Fibroblast of the aortic adventitia (primary cell): Measurements from ENCODE around the gene ARHGEF10L. TPM values are rescaled to one million over a fixed set of nuclear protein-coding genes. Genes with fewer than 3 reads are reported as not detected.

ENCODE experiments used
- DNase-seq: peaks from one replicate; pipeline ENCODE4 v3.0.0-alpha.2; 2010; ENCODE audit warnings: low read depth
- H3K4me3 ChIP-seq: 2 replicates; pipeline ENCODE4 v1.5.1; 2011; ENCODE audit warnings: low read depth, mild to moderate bottlenecking, control low read depth, low read length, moderate library complexity
- total RNA-seq: library from RNA; depleted of rRNA; stranded (reverse); fragments of >200 nt; gene quantifications from 2 replicates; pipeline ENCODE4 v1.2.3, GENCODE V29; 2012; ENCODE audit warnings: low replicate concordance
- TF ChIP-seq, protein P1 (sequence below): IDR thresholded peaks from 2 replicates; pipeline ENCODE4 v1.5.1; 2011; ENCODE audit warnings: mild to moderate bottlenecking, low read length, control low read depth, inconsistent platforms; ENCODE audit not compliant: insufficient read depth

ARHGEF10L gene
- total RNA-seq, 1 donor = 23.9 TPM

GRCh38 chr1:17673329-17674072, 134.0 kb downstream of the ARHGEF10L start:
- DNase-seq = no peak
- no peak overlapping the region for H3K4me3 ChIP-seq
- TF ChIP-seq, protein P1, sequence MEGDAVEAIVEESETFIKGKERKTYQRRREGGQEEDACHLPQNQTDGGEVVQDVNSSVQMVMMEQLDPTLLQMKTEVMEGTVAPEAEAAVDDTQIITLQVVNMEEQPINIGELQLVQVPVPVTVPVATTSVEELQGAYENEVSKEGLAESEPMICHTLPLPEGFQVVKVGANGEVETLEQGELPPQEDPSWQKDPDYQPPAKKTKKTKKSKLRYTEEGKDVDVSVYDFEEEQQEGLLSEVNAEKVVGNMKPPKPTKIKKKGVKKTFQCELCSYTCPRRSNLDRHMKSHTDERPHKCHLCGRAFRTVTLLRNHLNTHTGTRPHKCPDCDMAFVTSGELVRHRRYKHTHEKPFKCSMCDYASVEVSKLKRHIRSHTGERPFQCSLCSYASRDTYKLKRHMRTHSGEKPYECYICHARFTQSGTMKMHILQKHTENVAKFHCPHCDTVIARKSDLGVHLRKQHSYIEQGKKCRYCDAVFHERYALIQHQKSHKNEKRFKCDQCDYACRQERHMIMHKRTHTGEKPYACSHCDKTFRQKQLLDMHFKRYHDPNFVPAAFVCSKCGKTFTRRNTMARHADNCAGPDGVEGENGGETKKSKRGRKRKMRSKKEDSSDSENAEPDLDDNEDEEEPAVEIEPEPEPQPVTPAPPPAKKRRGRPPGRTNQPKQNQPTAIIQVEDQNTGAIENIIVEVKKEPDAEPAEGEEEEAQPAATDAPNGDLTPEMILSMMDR = no peak

GRCh38 chr1:17674726-17675500, 135.4 kb downstream of the ARHGEF10L start:
- DNase-seq = no peak
- H3K4me3 ChIP-seq = no peak overlapping the region
- TF ChIP-seq, protein P1 = no peak

GRCh38 chr1:17675744-17676143, 136.2 kb downstream of the ARHGEF10L start:
- no peak for DNase-seq
- TF ChIP-seq, protein P1 = no peak
- no peak overlapping the region for H3K4me3 ChIP-seq

GRCh38 chr1:17676387-17677060, 137.0 kb downstream of the ARHGEF10L start:
- no peak overlapping the region for H3K4me3 ChIP-seq
- DNase-seq = no peak
- TF ChIP-seq, protein P1 = no peak

- TF ChIP-seq, protein P1 = no peak
- no peak for DNase-seq
- no peak overlapping the region for H3K4me3 ChIP-seq
Observed at GRCh38 chr1:17678011-17678410, 138.5 kb downstream of the ARHGEF10L start.

GRCh38 chr1:17679856-17680255, 140.4 kb downstream of the ARHGEF10L start:
- no peak overlapping the region for H3K4me3 ChIP-seq
- TF ChIP-seq, protein P1 = no peak
- DNase-seq = no peak
